Activated CD8-positive, alpha-beta T cell treated with anti-CD3 and anti-CD28 coated beads for 36 hours (primary cell): ENCODE data around the gene GPR18. TPM values are rescaled to one million over a fixed set of nuclear protein-coding genes. Genes with fewer than 3 reads are reported as not detected.

Experiments
- ATAC-seq: fragments of 200-7000 bp; cut with Tn5 transposase; one replicate; pipeline ENCODE4 v1.10.0; 2021; ENCODE audit warnings: mild to moderate bottlenecking, moderate library complexity
- CTCF ChIA-PET: fragments of 350-600 bp; sonication (Branson Sonifier 250); formaldehyde crosslinking; loops from one replicate; lab custom pipeline; 2021; ENCODE audit warnings: antibody characterized with exemption; lab: Charles Lee
- POLR2A ChIA-PET: fragments of 350-600 bp; sonication (Branson Sonifier 250); formaldehyde crosslinking; loops from one replicate; lab custom pipeline; 2021; ENCODE audit warnings: antibody characterized with exemption; lab: Charles Lee
- DNase-seq: peaks from one replicate; pipeline ENCODE4 v3.0.0-alpha.2; 2020
- H3K27ac Mint-ChIP-seq: one replicate; pipeline ENCODE4 v1.8.0; 2021; ENCODE audit warnings: mild to moderate bottlenecking, mixed read lengths
- H3K27me3 Mint-ChIP-seq: one replicate; pipeline ENCODE4 v1.8.0; 2021; ENCODE audit warnings: mixed read lengths
- H3K36me3 Mint-ChIP-seq: one replicate; pipeline ENCODE4 v1.8.0; 2021; ENCODE audit warnings: low read depth, mixed read lengths
- H3K4me1 Mint-ChIP-seq: one replicate; pipeline ENCODE4 v1.8.0; 2021; ENCODE audit warnings: low read depth, mixed read lengths
- H3K4me3 Mint-ChIP-seq: one replicate; pipeline ENCODE4 v1.8.0; 2021; ENCODE audit warnings: mild to moderate bottlenecking, moderate library complexity, mixed read lengths
- H3K9me3 Mint-ChIP-seq: one replicate; pipeline ENCODE4 v1.8.0; 2021; ENCODE audit warnings: mixed read lengths
- CTCF ChIP-seq: fragments of 200-600 bp; IDR thresholded peaks from one replicate; pipeline ENCODE4 v1.8.0; 2022; ENCODE audit warnings: antibody characterized with exemption, mild to moderate bottlenecking
- intact Hi-C: fragments of 100-400 bp; cut with micrococcal nuclease; formaldehyde crosslinking; loops from one replicate; pipeline ENCODE4 v1.10.0; 2022
- total RNA-seq, 2 experiments: library from RNA; stranded (reverse); gene quantifications; one replicate each; pipeline ENCODE4 v1.2.3, GENCODE V29; 2021

Gene GPR18
- total RNA-seq, 2 experiments from 2014 or later, result 11.4 to 11.6 TPM

GRCh38 chr13:99227909-99228688, 30.1 kb downstream of the GPR18 start:
- ChIA-PET CTCF (interaction anchor here (0.8 to 1.6 kb wide), 4 partner anchors 22 to 52 kb away, joined by 3 to 5 read pairs (median 3); no protein-coding TSS in a partner anchor), POLR2A (interaction anchor here (0.7 to 3.9 kb wide), 8 partner anchors 10 to 166 kb away, joined by 3 to 18 read pairs (median 4); partner anchors contain the start of genes GPR18 and UBAC2)
- intact Hi-C loops, result loop anchor here (2.0 kb wide), 1 partner anchor 13 kb away; no protein-coding TSS in a partner anchor
- Mint-ChIP-seq H3K4me1 (peaks cover 81% of the 10 kb centered on the region), H3K36me3 (peaks cover 28% of the 10 kb centered on the region), H3K4me3 (peak overlapping the region; percentile 70), H3K9me3 (peaks cover 2% of the 10 kb centered on the region), H3K27ac (peak overlapping the region; percentile 92), H3K27me3 (no peaks in the 10 kb centered on the region)
- no peak for TF ChIP-seq CTCF
- DNase-seq (peak; percentile 39), ATAC-seq (peak; percentile 19)

GRCh38 chr13:99227331-99227900, 30.8 kb downstream of the GPR18 start:
- POLR2A ChIA-PET, result interaction anchor here (0.7 to 1.7 kb wide), 8 partner anchors 13 to 166 kb away, joined by 3 to 6 read pairs (median 3); partner anchors contain the start of genes GPR18 and UBAC2
- intact Hi-C loops, result no loop called here
- no peak for TF ChIP-seq CTCF
- peak overlapping the region; percentile 70 for H3K4me3 Mint-ChIP-seq
- peak overlapping the region; percentile 84 for H3K27ac Mint-ChIP-seq
- peaks cover 2% of the 10 kb centered on the region for H3K9me3 Mint-ChIP-seq
- CTCF ChIA-PET, result interaction anchor here (0.8 to 1.6 kb wide), 4 partner anchors 22 to 51 kb away, joined by 3 to 5 read pairs (median 3); no protein-coding TSS in a partner anchor
- peaks cover 84% of the 10 kb centered on the region for H3K4me1 Mint-ChIP-seq
- ATAC-seq (no peak), DNase-seq (no peak)
- peaks cover 30% of the 10 kb centered on the region for H3K36me3 Mint-ChIP-seq
- H3K27me3 Mint-ChIP-seq, result no peaks in the 10 kb centered on the region

- intact Hi-C loops, result no loop called here
- DNase-seq, result no peak
- no peak for ATAC-seq
- no peak for TF ChIP-seq CTCF
- Mint-ChIP-seq H3K27ac (peak overlapping the region; percentile 70), H3K4me1 (peaks cover 88% of the 10 kb centered on the region), H3K36me3 (peaks cover 31% of the 10 kb centered on the region), H3K9me3 (peaks cover 3% of the 10 kb centered on the region), H3K27me3 (no peaks in the 10 kb centered on the region), H3K4me3 (no peak overlapping the region)
- ChIA-PET CTCF (interaction anchor here (0.6 to 1.6 kb wide), 2 partner anchors 8 to 31 kb away, joined by 4 to 5 read pairs; no protein-coding TSS in a partner anchor), POLR2A (interaction anchor here (0.7 to 1.4 kb wide), 4 partner anchors 8 to 92 kb away, joined by 3 to 5 read pairs (median 3); partner anchors contain the start of gene UBAC2)
Measured at GRCh38 chr13:99226513-99226912, 31.7 kb downstream of the GPR18 start.

GRCh38 chr13:99225078-99225477, 33.1 kb downstream of the GPR18 start:
- no peak overlapping the region for H3K4me3 Mint-ChIP-seq

More at GRCh38 chr13:99225078-99225477, 33.1 kb downstream of the GPR18 start:
- no peak for TF ChIP-seq CTCF
- CTCF ChIA-PET, result no interaction called here
- DNase-seq (no peak), ATAC-seq (no peak)
- no peaks in the 10 kb centered on the region for H3K27me3 Mint-ChIP-seq
- peaks cover 3% of the 10 kb centered on the region for H3K9me3 Mint-ChIP-seq
- H3K27ac Mint-ChIP-seq, result no peak overlapping the region
- peaks cover 31% of the 10 kb centered on the region for H3K36me3 Mint-ChIP-seq
- H3K4me1 Mint-ChIP-seq, result peaks cover 92% of the 10 kb centered on the region
- intact Hi-C loops, result no loop called here
- POLR2A ChIA-PET, result no interaction called here
